HG03575 (cell line): ENCODE data around the gene AHNAK2.

Experiments
- ATAC-seq: cut with Tn5 transposase; IDR thresholded peaks from one replicate; pipeline ENCODE4 v1.9.1; 2021; ENCODE audit not compliant: unreplicated experiment, insufficient number of reproducible peaks, low FRiP score; ENCODE audit errors: extremely low read depth

Gene AHNAK2

DNA sequence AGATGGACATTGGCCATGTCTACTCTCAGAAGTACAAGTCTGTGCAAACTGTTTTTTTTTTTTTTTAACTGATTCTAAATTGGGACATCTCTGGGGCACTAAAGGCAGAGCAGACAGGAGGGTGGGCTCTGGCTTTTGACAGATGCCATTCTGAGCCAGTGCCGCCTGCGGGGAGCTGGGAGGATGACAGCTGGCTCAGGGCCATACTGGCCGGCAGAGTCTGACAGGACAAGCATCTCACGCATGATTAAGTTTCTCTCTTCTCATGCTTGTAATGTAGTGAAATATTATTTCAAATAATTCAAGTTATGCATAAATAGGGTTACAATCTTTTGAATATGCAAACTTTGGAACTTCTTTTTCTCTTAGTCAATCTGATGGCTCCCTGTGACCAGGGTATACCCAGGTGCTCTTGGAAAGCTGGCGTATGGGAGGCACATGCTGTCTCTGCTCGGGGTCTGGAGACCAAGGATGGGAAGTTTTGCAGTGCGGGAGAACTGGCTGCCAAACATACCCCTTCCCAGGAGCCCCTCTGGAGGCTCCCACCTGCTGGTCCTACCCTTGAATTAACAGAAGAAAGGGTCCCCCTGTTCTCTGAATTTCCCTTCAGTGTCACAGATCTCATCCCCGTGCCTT is 35.1 kb upstream of the AHNAK2 start:
- no peak for ATAC-seq

DNA sequence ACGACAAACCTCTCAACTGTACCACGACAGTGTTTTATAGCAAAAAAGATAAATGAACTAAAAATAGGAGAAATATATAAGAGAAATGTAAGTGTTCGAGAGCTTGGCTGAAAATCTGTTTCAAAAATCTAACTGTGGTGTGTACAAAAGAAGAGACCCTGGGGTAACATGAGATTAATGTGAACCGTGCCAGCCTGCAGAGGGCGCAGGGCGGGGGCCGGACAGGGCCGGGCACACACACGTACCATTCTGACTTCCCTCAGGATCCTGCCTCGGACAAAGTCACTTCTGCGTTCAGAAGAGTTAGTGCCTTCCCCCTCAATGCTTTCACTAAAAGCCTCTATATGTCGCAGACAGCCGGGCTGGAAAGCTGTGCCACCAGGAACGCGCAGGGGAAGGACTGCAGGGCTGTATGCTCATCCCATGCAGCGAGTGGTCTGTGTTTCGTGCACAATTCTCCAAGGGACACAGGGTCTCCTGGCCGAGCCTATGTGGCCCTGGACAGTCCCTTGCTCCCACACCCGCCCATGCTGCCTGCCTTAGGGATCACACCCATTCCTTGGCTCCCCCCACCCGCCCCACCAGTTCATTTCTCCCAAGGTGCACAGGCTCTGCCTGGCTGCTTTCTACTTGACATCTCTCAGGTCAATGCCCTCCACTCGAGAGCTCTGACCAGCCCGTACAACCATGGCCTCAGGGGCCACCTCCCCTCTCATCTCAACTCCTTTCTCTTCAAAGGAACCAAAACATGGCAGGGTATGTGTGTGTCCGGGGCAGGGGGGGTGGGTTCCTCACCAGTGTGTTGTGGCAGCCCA is 34.2 kb upstream of the AHNAK2 start:
- no peak for ATAC-seq

DNA sequence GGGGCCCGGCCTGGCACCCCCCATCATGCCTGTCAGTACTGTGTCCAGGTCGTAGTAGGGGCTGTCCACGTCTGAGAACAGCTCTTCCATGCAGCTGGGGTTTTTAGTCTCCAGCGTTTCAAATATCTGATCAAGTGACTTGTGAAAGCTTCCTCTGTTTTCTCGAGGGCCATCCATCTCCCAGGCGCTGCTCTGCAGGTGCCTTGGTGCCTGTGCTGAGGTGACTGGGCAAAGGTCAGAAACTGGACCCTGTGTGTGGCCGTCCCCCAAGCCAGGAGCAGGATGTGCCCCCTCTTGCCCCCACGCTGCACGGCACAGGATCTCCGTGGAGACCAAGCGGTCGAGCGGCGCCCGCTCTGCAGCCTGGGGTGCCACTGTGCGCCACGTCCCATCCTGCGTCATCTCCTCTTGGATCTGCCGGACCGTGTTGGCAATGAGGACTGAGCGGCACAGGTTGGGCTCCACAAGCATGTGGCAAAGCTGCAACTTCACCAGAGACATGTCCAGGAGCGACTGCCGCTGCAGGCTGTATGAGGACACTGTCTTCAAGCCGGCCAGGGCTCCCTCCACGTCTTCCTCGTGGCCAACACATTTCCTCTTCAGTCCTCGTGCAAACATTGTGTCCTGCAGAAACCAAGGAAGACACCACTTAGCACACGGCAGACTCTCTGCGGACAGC is 33.3 kb upstream of the AHNAK2 start:
- ATAC-seq, result no peak

- no peak for ATAC-seq
Measured at GRCh38 chr14:105010891-105011291, 32.7 kb upstream of the AHNAK2 start.

DNA sequence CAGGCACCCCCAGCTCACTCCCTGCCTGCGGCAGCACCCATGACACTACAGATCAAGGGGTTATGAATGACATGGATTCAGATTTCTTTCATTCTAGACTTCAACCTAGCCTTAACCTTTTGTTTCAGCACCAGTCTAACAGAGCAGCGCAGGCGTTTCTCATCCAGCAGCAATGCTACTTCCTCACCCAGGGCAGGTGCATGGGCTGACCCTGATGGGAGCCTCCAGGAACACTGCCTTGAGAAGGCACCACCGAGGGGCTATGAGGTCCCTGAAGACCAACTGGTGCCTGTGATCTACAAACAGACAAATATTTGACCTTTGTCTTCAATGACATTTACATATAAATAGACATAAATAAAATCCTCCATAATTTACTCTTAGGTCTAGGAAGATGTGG is 31.9 kb upstream of the AHNAK2 start:
- no peak for ATAC-seq

- no peak for ATAC-seq
Measured at GRCh38 chr14:105007593-105008264, 29.6 kb upstream of the AHNAK2 start.

DNA sequence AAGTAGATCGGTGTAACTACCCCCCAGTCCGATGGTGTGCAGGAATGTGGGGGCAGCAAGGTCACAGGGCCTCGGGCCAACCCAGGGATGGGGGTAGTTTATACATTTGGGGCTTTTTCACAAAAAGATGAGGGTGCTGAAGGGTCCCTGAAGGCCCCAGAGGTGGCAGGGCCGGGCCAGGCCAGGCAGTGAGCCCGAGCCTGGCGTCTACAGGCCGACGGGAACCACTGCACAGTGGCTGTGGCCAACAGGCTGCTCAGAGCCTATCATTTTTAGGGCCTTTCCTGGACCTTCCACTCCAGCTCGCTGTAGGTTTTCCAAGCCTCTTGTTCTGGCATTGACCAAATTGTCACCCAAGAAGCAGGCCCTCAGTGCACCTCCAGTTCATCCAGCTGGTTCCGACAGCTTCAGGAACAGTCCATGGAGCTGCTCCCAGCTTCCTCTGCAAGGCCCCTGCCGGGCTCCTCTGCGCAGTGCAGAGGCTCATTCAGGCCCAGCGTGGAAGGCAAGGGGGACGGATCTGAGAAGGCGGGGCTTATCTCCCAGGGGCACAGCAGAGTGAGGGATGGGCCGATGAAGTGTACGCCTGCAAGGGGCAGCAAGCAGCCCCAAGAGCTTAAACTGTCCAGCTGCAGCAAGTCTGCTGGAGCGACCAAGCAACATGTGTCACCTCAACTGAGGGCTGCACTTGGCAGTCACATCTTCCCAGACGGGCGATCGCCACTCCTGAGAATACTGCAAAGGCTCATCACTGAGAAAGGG is 28.8 kb upstream of the AHNAK2 start:
- ATAC-seq, result no peak

DNA sequence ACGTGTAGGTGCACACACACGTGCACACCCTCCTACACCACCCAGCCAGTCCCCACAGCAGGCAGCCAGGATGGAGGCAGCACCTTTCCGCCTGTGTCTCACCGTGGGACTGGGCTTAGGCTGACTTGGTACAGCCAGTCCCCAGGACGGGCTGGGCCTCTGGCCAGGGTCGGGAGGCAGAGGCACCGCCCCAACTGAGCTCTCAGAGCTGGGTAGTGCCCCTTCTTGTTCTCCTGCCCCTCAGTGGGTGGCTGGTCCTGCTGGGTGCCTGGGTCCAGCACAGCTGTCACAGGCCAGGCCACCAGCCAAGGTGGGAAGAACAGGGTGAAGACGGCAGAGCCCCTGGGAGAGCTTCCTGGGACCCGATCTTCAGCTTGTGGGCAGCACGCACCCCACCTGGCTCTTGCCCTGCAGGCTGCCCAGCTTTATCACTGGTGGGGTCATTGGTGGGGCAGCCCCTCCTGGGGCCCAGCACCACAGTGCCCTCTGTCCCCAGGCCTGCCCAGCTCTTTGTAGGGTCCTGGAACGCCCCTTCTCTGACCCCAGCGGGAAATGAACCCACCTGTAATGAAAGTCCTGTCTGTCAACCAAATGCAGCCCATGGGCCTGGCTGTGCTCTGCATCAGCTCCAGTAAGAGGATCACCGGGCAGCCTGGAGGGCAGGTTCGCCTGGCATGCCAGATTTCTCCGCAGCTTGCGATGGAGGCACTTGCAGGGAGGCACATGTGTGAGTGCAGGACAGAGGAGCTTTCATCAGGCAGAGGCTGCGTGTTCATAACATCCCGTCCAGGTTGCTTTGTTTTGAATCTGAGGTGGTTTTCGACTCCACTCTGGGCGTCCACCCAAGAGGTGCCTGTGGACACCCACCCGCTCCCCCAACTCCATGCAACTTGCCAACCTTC is 28.0 kb upstream of the AHNAK2 start:
- ATAC-seq, result no peak

DNA sequence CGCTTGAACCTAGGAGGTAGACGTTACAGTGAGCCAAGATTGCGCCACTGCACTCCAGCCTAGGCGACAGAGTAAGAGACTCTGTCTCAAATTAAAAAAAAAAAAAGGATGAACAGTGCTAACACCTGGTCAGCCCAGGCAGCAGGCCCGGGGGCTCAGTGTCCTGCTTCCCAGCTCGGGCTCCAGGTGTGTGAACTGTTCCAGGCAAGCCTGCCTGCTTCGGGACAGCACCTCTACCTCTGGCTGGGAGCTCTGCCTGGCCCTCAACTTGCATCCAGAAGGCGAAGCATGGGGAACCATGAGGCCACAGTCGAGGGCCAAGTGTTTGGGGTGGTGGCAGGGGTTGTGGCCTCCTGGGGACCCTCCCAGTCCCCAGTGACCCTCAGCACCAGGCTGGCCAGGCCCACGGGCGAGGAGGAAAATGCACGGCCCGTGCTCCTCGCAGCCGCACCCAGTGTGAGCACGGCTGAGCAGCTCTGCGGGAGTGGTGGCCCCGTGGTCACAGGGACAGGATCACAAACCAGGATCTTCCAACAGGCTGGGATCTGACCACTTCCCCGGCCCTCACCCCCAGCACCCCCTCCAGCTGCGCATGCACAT is 27.3 kb upstream of the AHNAK2 start:
- no peak for ATAC-seq

DNA sequence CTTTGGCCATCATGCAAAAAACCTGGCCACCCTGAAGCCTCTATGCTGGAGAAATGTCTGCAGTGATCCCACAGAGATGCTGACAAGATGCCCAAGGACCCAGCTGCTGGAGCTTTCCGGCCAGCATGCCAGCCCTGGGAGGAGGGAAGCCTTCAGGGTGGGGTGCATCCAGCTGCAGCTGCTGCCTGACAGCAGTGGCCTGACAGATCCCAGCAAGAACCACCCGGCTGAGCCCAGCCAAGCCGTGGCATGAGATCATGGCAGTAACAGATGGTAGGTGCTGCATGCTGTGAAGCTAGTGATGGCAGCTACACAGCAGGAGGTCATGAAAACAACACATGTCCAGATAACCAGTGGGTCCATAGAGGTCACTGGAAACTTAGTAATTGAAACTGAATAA is 21.2 kb upstream of the AHNAK2 start:
- ATAC-seq, result no peak

- no peak for ATAC-seq
Measured at GRCh38 chr14:104998801-104999200, 20.6 kb upstream of the AHNAK2 start.

DNA sequence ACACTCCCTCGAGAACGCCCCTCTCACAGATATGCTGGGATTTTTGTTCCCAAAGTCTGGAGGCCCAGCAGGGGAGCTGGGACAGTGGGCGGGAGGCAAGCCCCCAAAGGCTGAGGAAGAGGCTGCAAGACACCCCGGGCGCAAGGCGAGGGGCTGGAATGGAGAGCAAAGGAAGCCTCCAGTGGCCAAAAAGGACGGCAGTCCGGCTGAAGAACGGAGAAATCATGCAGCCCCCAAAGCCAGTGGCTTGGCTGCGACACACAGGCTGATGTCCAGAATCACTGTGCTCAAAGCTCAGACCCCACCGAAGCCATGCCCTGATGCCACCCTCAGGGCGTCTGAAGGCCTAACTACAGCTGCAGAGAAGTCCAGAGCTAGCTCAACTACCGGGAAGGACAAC is 18.3 kb upstream of the AHNAK2 start:
- no peak for ATAC-seq

DNA sequence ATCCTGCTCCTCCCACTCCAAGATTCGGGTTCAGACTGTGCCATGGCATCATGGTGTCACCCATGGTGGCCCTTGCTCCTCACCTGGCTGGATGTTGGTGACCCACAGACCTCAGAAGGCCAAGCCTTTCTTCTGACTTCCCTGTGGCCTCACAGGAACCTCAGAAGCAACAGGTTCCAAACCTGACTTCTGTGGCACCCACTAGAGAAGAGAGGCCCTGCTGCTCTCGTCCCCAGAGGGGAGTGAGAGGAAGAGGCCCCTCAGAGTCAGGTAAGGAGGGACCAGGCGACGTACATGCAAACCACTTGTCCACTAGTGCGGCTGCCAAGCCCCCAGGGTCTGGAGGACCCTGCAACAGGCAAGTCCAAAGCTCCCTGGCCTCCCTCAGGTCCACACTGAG is 17.9 kb upstream of the AHNAK2 start:
- no peak for ATAC-seq

GRCh38 chr14:104994978-104995377 is 16.8 kb upstream of the AHNAK2 start:
- ATAC-seq, result no peak

DNA sequence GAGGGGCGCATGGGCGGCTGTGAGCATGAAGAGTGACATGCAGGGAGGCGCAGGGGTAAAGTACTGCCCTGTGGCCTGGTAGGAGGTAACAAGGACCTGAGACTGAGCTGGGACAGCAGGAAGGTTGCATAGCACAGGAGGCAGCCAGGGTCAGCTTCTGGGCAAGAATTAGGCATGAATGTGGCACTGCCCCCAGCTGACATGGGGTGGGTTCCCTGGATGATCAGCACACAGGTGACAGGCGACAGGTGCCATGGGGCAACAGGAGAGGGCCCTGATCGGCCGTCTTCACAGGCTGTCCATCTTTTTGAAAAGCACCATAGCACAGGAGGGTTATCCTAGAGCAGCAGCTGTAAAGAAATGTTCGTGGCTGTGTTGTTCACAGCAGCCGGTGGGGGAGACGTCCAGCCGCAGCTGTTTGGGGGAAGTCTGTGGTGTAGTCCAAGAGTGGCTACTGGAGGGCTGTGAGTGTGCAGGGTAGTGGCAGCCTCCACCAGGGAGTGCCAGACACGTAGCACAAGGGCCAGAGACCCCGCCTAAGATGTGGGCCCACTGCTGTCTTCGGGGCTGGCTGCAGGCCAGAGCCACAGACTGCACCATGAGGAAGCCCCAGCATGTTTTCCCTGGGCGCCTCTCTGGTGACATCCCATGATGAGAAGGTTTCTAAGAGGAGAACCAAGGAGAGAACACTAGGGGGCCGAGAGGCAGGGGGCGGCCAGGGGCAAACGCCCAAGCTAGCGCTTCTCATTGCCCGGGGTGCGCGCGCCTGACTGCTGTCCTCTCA is 15.8 kb upstream of the AHNAK2 start:
- no peak for ATAC-seq

- ATAC-seq, result no peak
Measured at GRCh38 chr14:104993306-104993705, 15.1 kb upstream of the AHNAK2 start.

DNA sequence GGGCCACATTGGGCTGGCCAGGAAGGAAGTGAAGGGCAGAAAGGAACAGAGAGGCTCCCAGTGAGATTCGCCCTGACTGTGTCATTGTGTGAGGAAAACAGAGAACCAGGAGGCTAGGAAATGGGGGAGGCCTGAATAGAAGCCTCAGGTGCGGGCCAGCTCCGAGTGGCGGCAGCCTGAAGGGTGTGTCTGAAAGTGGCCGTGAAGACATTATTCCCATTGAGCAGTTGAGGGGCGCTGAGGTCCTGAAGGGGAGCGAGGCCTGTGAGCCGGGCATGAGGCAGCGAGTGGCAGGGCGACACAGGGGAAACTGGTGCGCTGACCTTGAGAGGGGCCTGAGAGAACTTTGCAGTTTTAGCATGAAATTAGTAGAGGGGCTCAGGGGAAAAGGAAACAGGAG is 14.3 kb upstream of the AHNAK2 start:
- no peak for ATAC-seq
